NT2/D1 (cell line): Measurements from ENCODE around the gene PCDHGA12.

ENCODE experiments used
- SUZ12 ChIP-seq: IDR thresholded peaks from 2 replicates; pipeline ENCODE4 v1.6.1; 2011; ENCODE audit not compliant: insufficient read length, insufficient read depth; ENCODE audit errors: extremely low read depth
- ZNF274 ChIP-seq: IDR thresholded peaks from 2 replicates; pipeline ENCODE4 v1.6.1; 2011; ENCODE audit warnings: mild to moderate bottlenecking, low read depth, low read length

DNA sequence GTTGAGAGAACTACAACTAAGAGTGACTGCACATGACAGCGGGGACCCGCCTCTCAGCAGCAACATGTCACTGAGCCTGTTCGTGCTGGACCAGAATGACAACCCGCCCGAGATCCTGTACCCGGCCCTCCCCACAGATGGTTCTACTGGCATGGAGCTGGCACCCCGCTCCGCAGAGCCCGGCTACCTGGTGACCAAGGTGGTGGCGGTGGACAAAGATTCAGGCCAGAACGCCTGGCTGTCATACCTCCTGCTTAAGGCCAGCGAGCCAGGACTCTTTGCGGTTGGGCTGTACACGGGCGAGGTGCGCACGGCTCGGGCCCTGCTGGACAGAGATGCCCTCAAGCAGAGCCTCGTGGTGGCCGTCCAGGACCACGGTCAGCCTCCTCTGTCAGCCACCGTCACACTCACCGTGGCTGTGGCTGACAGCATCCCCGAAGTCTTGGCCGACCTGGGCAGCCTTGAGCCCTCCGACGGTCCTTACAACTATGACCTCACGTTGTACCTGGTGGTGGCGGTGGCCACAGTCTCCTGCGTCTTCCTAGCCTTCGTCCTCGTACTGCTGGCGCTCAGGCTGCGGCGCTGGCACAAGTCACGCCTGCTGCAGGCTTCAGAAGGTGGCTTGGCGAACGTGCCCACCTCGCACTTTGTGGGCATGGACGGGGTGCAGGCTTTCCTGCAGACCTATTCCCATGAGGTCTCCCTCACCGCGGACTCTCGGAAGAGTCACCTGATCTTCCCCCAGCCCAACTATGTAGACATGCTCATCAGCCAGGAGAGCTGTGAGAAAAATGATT, 45.6 kb upstream of the PCDHGA12 start:
- TF ChIP-seq ZNF274 (no peak), SUZ12 (no peak)
